ENCODE data around the gene CATSPER3.

The CATSPER3 gene

GRCh38 chr5:135029477-135030122 lies 61.9 kb downstream of the CATSPER3 start:
- DNase-seq (ENCODE audit: low read depth), result no peak

GRCh38 chr5:135030123-135030955 lies 62.6 kb downstream of the CATSPER3 start:
- no peak for DNase-seq (ENCODE audit: low read depth)

DNA sequence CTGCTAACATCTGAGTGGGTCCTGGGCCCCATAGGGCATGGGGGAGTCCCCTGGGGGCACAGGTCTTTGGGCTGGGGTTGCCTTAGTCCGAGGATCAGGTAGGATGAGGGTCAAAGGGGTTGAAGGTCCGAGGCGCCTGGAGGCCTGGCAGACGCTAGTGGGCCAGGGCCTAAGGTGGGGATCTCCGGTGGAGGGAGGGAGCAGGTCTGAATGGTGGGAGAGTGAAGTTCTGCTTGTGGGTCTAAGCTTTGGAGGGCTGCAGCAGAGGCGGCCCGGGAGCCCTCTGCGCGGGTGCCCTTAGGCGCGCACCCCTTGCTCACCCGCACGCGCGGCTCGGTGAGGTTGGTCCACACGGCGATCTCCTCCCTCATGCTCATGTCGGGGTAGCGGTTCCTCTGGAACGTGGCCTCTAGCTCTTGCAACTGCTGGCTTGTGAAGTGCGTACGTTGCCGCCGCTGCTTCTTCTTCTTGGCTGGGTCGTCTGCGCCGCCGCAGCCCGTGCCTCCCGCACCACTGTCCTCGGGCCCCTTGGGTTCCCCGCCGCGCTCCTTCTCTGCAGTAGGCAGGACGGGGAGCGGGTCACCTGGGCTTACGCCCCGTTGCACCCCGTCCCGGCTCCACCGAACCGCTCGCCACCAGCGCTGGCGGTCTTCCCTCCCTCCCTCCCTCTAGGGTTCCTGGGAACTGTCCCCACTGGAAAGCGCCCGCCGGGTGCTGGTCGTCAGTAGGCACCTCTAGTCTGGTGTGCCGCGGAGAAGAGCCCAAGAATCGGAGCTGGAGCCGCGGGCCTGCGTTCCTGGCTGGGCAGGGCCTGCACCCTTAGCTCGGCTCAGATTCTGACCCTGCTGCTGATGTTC lies 63.5 kb downstream of the CATSPER3 start:
- no peak for DNase-seq (ENCODE audit: low read depth)

DNA sequence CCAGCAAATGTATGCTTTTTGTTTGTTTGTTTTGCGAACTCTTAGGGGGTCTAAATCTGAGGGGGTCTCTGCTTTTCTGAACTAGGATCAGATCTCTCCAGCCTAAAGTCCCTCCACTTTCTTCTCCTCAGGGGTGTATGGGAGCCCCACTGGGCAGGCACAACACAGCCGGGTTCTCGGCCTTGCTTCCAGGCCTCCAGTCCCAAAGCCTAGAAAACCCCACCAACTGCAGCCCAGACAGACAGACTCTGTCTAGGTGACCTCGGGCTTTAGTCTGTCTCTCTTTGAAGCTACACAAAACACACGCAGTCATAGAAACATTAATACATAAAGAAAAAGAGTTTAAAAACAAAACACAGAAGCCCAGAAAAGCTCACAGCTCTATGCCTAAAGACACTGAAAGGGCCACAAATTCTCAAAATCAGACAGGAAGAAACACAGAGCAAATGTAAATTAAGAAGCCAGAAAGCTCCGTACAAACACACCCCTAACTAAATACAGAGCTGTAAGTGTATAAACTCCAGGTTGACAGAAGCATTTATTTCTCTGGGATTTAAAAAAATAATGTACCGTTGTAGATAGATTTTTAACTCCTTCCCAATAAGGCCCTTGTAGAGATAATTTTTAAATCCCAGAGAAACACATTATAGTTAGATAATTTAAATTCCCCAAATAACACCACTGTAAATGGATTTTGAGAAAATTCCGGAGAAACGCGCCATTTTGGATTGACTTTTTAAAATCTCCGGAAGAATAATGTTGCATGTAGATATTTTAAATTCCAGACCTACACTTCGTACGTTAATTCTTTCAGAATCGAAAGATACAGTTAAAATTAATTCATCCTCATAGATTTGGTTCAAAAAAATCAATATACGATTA lies 64.3 kb downstream of the CATSPER3 start:
- no peak for DNase-seq (ENCODE audit: low read depth)

- no peak for DNase-seq (ENCODE audit: low read depth)
Observed at GRCh38 chr5:135032695-135032998, 64.9 kb downstream of the CATSPER3 start.

DNA sequence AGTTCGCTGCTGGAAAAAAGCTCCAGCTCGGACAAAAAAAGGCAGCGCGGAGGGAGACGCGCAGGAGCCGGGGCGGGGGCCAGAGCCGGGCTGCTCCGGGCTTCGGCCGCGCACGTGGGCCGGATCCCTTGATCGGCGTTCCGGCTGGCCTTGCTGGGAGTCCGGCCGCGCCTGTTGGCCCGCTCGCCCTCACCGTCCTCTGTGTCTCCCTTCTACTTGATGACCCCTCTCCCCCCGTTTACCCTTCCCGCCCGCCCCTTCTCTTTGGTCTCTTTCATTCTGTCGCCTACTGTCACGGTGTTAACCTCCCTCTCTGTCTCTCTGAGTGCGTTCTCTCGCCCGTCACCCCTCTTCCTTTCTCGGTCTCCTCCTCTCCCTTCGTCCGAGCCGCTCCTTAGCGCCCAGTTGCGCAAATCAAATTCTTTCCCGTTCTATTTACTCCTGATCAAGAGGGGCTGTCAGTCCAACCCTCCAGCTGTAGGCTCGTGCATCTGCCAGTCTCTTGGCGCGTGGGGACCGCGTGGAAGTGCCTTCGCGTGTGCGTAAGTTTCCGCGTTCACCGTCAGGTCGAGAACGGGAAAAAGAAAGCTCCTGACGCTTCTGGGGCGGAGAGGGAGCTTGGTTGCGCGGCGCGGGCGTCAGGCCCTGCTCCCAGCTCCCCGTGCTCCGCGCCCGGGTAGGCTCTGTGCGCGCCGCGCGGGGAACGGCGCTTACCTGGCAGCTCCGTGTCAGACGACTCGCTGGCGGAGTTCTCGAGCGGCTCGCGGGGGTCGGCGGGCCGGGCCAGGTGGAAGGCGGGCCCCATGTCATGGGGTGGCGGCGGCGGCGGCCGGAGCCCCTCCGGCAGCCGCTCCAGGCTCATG lies 65.5 kb downstream of the CATSPER3 start:
- DNase-seq (ENCODE audit: low read depth), result no peak

GRCh38 chr5:135033901-135034235 lies 66.2 kb downstream of the CATSPER3 start, which contains the start of gene PITX1:
Gene PITX1, minus strand, starts transcription at chr5:135034228. Its CDS starts 347 bp downstream, at chr5:135033881.
- DNase-seq (ENCODE audit: low read depth), result no peak

- no peak for DNase-seq (ENCODE audit: low read depth)
Observed at GRCh38 chr5:135034236-135034962, 66.7 kb downstream of the CATSPER3 start.

GRCh38 chr5:135034963-135035677 lies 67.4 kb downstream of the CATSPER3 start:
- no peak for DNase-seq (ENCODE audit: low read depth)

DNA sequence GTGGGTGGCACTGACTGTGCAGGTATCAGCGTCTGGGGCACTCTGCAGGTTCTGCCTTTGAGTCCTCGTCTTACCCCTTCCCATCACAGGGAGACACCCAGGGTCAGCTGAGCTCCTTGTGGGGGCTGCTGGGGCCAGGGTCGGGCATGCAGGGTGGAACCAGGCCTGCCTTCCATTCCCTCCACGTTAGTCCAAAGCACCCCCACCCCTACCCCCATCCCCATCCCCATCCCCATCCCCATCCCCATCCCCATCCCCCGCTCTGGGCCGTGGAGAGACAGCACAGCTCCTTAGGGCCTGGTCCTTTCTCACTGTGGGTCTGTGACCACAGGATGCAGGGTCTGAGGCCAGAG lies 67.9 kb downstream of the CATSPER3 start:
- no peak for DNase-seq (ENCODE audit: low read depth)

GRCh38 chr5:135036405-135036804 lies 68.7 kb downstream of the CATSPER3 start:
- no peak for DNase-seq (ENCODE audit: low read depth)

DNA sequence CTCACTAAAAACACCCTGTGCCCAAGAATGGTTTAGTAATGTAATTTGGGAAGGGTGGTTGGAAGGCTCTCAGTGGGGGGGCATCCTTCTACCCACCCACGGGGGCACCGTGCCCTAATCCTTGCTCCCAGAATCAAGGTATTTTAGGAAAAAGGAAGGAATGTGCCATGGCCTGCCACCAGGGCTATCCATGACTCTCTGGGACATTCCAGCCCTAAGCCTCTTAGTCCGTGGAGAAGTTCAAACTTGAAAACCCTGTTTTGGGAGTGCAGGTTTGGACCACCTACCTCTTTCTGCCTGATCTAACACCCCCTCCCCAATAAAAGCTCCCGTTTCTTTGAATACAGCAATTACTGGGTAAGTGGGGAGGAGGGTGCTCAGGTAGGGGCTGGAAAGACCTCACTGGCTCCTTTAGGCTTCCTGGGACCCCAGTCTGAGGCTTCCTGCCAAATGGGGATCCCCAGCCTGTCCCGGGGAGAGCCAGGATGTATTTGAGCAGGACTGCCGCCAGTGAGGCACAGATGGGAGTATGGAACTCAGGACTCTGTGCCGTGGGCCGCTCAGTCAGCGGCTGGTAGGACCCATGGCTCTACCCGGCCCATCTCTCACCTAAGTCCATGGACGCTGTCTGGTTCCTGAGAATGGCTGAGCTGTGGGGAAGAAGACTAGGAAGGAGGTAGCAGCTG lies 70.0 kb downstream of the CATSPER3 start:
- no peak for DNase-seq (ENCODE audit: low read depth)

DNA sequence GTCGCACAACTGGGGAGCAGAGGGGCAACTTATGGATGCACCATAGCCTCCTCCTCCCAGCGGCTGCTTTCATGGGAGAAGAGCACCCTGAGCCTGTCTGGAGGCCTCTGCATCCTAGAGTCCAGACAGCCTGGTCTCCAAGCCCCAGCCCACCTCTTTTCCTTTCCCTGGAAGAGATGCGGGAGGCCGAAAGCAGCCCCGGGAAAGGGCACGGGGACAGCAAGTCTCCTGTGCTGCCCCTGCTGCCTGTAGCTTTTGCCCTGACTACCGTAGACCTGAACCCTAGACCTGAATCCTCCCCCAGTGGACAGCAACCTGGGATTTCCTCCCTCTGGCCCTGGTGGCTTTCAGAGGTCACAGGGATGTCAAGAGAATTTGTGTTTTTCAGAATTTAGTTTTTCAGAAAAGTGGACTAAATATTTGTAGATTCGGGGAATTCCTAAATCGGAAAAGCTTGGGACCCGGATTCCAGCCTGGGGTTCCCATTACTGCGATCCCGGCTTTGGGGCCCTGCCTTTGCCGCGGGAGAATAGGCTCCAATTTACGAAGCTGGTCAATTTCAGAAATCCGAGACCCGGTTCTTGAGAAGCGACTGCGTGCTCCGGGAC lies 70.6 kb downstream of the CATSPER3 start:
- no peak for DNase-seq (ENCODE audit: low read depth)

GRCh38 chr5:135038813-135039270 lies 71.1 kb downstream of the CATSPER3 start:
- no peak for DNase-seq (ENCODE audit: low read depth)

GRCh38 chr5:135039271-135040033 lies 71.7 kb downstream of the CATSPER3 start:
- DNase-seq (ENCODE audit: low read depth), result no peak

GRCh38 chr5:135040034-135040332 lies 72.3 kb downstream of the CATSPER3 start:
- DNase-seq (ENCODE audit: low read depth), result no peak

DNA sequence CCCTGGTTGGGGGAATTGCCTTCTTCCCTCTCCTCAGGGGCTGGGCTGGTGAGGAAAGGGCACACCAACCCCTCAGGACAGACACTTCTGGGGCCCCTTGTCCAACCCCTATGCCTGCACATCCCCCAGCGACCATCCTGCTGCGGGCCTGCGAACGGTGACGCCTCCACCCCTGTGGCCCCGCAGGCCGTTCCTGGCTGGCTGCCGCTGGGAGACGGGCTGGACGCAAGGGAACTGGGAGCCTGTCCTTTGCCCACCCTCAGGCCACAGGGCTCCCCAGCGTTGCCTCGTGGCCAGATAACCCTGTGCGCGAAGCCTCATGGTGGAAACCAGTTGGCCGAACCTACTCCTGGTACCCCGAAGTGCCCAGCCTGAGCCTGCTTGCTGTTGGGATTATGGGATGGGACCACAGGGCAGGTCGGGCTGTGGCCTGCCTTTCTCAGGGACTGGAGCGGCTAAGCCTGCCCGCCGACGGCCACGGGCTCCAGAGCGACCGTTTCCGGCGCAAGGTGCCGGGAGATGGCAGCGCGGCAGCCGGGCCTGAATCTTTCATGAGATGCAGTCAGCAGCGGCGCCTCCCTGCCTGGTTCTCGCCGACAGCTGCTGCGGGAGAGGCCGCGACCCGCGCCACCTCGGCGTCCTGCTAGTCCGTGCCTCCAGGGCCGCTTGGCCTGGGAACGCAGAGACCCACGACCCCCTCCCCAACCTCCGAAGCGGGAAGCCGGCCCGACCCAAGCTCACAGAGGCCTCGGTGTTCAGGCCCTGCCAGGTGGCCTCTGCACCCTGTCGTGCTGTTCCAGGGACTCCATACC lies 72.8 kb downstream of the CATSPER3 start:
- no peak for DNase-seq (ENCODE audit: low read depth)
